Keratinocyte (primary cell): ENCODE data around the gene CACNG4. TPM values are rescaled to one million over a fixed set of nuclear protein-coding genes. Genes with fewer than 3 reads are reported as not detected.

Experiments
- DNase-seq: peaks from one replicate; pipeline ENCODE4 v3.0.0-alpha.2; 2011; ENCODE audit warnings: low read depth, missing footprints, low spot score
- FAIRE-seq: peaks from 2 replicates; lab custom pipeline; 2011; peaks lifted over from hg19 to GRCh38; lab: Jason Lieb, UNC
- H2AFZ ChIP-seq: 2 replicates; pipeline ENCODE4 v1.6.0; 2012; ENCODE audit warnings: low read length, control low read depth, inconsistent platforms; ENCODE audit not compliant: control insufficient read depth
- H3K27ac ChIP-seq: 2 replicates; pipeline ENCODE4 v1.5.1; 2011; ENCODE audit warnings: low read length; ENCODE audit not compliant: control insufficient read depth, insufficient read depth
- H3K27me3 ChIP-seq: 3 replicates; pipeline ENCODE4 v1.6.0; 2011; ENCODE audit warnings: low read length; ENCODE audit not compliant: control insufficient read depth, insufficient read depth; ENCODE audit errors: extremely low read depth
- H3K36me3 ChIP-seq, 2 experiments: 2 replicates in 1 of 2; 3 replicates in 1 of 2; pipeline ENCODE4 v1.5.1; 2011; ENCODE audit warnings: low read length in 2 of 2, mild to moderate bottlenecking in 1 of 2; ENCODE audit not compliant: control insufficient read depth in 2 of 2, insufficient read depth in 2 of 2; ENCODE audit errors: extremely low read depth in 1 of 2
- H3K4me1 ChIP-seq: 3 replicates; pipeline ENCODE4 v1.5.1; 2011; ENCODE audit warnings: low read length; ENCODE audit not compliant: control insufficient read depth, insufficient read depth; ENCODE audit errors: extremely low read depth
- H3K4me2 ChIP-seq: 3 replicates; pipeline ENCODE4 v1.6.0; 2011; ENCODE audit warnings: low read depth, low read length; ENCODE audit not compliant: control insufficient read depth, insufficient read depth; ENCODE audit errors: extremely low read depth
- H3K4me3 ChIP-seq, 3 experiments: fragments of 200-600 bp in 1 of 3; sonication (generic) in 1 of 3; 2 replicates in 2 of 3; 3 replicates in 1 of 3; pipeline ENCODE4 v1.5.1; 2011 to 2016; ENCODE audit warnings: low read length in 3 of 3, mild to moderate bottlenecking in 3 of 3, control low read depth in 2 of 3, inconsistent platforms in 1 of 3, low read depth in 1 of 3, mixed read lengths in 1 of 3, mixed run types in 1 of 3, moderate library complexity in 1 of 3; ENCODE audit not compliant: control insufficient read depth in 2 of 3, insufficient read depth in 2 of 3; ENCODE audit errors: extremely low read depth in 1 of 3
- H3K79me2 ChIP-seq: 2 replicates; pipeline ENCODE4 v1.6.0; 2012; ENCODE audit warnings: low read length; ENCODE audit not compliant: control insufficient read depth, insufficient read depth
- H3K9ac ChIP-seq: 3 replicates; pipeline ENCODE4 v1.6.0; 2011; ENCODE audit warnings: low read length; ENCODE audit not compliant: control insufficient read depth, insufficient read depth; ENCODE audit errors: extremely low read depth
- H3K9me1 ChIP-seq: 3 replicates; pipeline ENCODE4 v1.6.0; 2011; ENCODE audit warnings: low read length; ENCODE audit not compliant: control insufficient read depth, insufficient read depth; ENCODE audit errors: extremely low read depth
- H3K9me3 ChIP-seq: 2 replicates; pipeline ENCODE4 v1.5.1; 2012; ENCODE audit warnings: low read depth, low read length; ENCODE audit not compliant: control insufficient read depth
- H4K20me1 ChIP-seq: 3 replicates; pipeline ENCODE4 v1.6.0; 2011; ENCODE audit warnings: low read length; ENCODE audit not compliant: control insufficient read depth, insufficient read depth; ENCODE audit errors: extremely low read depth
- CTCF ChIP-seq, 3 experiments: IDR thresholded peaks in 1 of 3; conservative IDR thresholded peaks in 1 of 3; optimal IDR thresholded peaks in 1 of 3; 2 replicates in 2 of 3; 3 replicates in 1 of 3; pipeline versions ENCODE3 to v1.5.1; 2011; ENCODE audit warnings: low read length in 3 of 3, mild to moderate bottlenecking in 3 of 3, moderate library complexity in 2 of 3, control low read depth in 1 of 3, inconsistent platforms in 1 of 3; ENCODE audit not compliant: insufficient read depth in 2 of 3; ENCODE audit errors: extremely low read depth in 1 of 3
- EZH2 ChIP-seq: IDR thresholded peaks from one replicate; pipeline ENCODE4 v1.6.1; 2012; ENCODE audit warnings: inconsistent platforms, mild to moderate bottlenecking, low read length, moderate library complexity
- dilution Hi-C: fragments of 300-500 bp; cut with MboI; formaldehyde crosslinking; loops from one replicate; pipeline ENCODE4 v1.7.0; 2020; ENCODE audit warnings: low sequenced_read_pairs; ENCODE audit not compliant: extremely low pct_ligation_motif_present
- polyA plus RNA-seq, 5 experiments: library from polyadenylated mRNA; depleted of rRNA in 3 of 5; stranded (reverse) in 3 of 5; stranded (forward) in 1 of 5; unstranded in 1 of 5; fragments of >200 nt; gene quantifications; 1 replicate in 1 of 5; 2 replicates in 3 of 5; 3 replicates in 1 of 5; pipeline versions ENCODE4 v1.2.1 to v1.2.3, GENCODE V29; 2011 to 2012; ENCODE audit warnings: missing spikeins in 2 of 5, low read depth in 1 of 5, low replicate concordance in 1 of 5

The CACNG4 gene
- polyA plus RNA-seq, 1 donor (not counting 4 experiments of a cell fraction or from before 2014, with no cell fraction given) = not detected

GRCh38 chr17:67044940-67045339, 80.4 kb downstream of the CACNG4 start:
- no peak overlapping the region for H2AFZ ChIP-seq
- H3K4me1 ChIP-seq = no peaks in the 10 kb centered on the region

GRCh38 chr17:67046398-67046797, 81.9 kb downstream of the CACNG4 start:
- no peaks in the 10 kb centered on the region for H3K9me1 ChIP-seq
- no peak overlapping the region for H3K4me3 ChIP-seq
- no peak overlapping the region for H3K27ac ChIP-seq
- H3K79me2 ChIP-seq = no peaks in the 10 kb centered on the region
- peaks cover 8% of the 10 kb centered on the region for H3K27me3 ChIP-seq
- no peaks in the 10 kb centered on the region for H3K36me3 ChIP-seq
- H2AFZ ChIP-seq = no peak overlapping the region
- FAIRE-seq (no peak), DNase-seq (no peak)
- dilution Hi-C loops = no loop called here
- TF ChIP-seq CTCF (optimal IDR thresholded peaks at IDR 0.05 in 1 of 3, IDR thresholded peaks at IDR 0.05 in 1 of 3, conservative IDR thresholded peaks at IDR 0.05 in 1 of 3; ENCODE audit: extremely low read depth in 1 of 3, insufficient read depth in 2 of 3, low read length in 3 of 3) = no peak
- no peak for TF ChIP-seq EZH2
- no peaks in the 10 kb centered on the region for H3K9me3 ChIP-seq
- H4K20me1 ChIP-seq = no peaks in the 10 kb centered on the region
- no peak overlapping the region for H3K9ac ChIP-seq
- no peaks in the 10 kb centered on the region for H3K4me1 ChIP-seq
- H3K4me2 ChIP-seq = no peak overlapping the region

More at GRCh38 chr17:67044940-67045339, 80.4 kb downstream of the CACNG4 start:
- TF ChIP-seq CTCF (optimal IDR thresholded peaks at IDR 0.05 in 1 of 3, IDR thresholded peaks at IDR 0.05 in 1 of 3, conservative IDR thresholded peaks at IDR 0.05 in 1 of 3; ENCODE audit: extremely low read depth in 1 of 3, insufficient read depth in 2 of 3, low read length in 3 of 3) (no peak), EZH2 (no peak)
- Histone ChIP-seq H3K27ac (no peak overlapping the region), H4K20me1 (no peaks in the 10 kb centered on the region), H3K9me3 (no peaks in the 10 kb centered on the region), H3K27me3 (peaks cover 5% of the 10 kb centered on the region), H3K36me3 (no peaks in the 10 kb centered on the region), H3K4me3 (no peak overlapping the region), H3K79me2 (no peaks in the 10 kb centered on the region), H3K9me1 (no peaks in the 10 kb centered on the region), H3K9ac (no peak overlapping the region), H3K4me2 (no peak overlapping the region)
- no peak for DNase-seq
- FAIRE-seq = no peak
- dilution Hi-C loops = no loop called here
